Osteocyte (in vitro differentiated cells): Measurements from ENCODE around the gene ARID5A. TPM values are rescaled to one million over a fixed set of nuclear protein-coding genes. Genes with fewer than 3 reads are reported as not detected.
A peak's percentile ranks its signal among the peaks of the same experiment; 100 is the strongest.

ENCODE experiments used
- DNase-seq: peaks from one replicate; pipeline ENCODE4 v3.0.0; 2021; ENCODE audit warnings: mixed read lengths; ENCODE audit not compliant: unreplicated experiment; ENCODE audit errors: extremely low spot score
- H3K27ac Mint-ChIP-seq: one replicate; pipeline ENCODE4 v1.8.0; 2021; ENCODE audit warnings: mild to moderate bottlenecking, mixed read lengths; ENCODE audit not compliant: unreplicated experiment
- H3K27me3 Mint-ChIP-seq: one replicate; pipeline ENCODE4 v1.8.0; 2021; ENCODE audit warnings: mixed read lengths; ENCODE audit not compliant: unreplicated experiment
- H3K36me3 Mint-ChIP-seq: one replicate; pipeline ENCODE4 v1.8.0; 2021; ENCODE audit warnings: mixed read lengths; ENCODE audit not compliant: unreplicated experiment
- H3K4me1 Mint-ChIP-seq: one replicate; pipeline ENCODE4 v1.8.0; 2021; ENCODE audit warnings: mixed read lengths; ENCODE audit not compliant: unreplicated experiment
- H3K4me3 Mint-ChIP-seq: one replicate; pipeline ENCODE4 v1.8.0; 2021; ENCODE audit warnings: mild to moderate bottlenecking, moderate library complexity, mixed read lengths; ENCODE audit not compliant: unreplicated experiment
- H3K9me3 Mint-ChIP-seq: one replicate; pipeline ENCODE4 v1.8.0; 2021; ENCODE audit warnings: mixed read lengths; ENCODE audit not compliant: unreplicated experiment
- total RNA-seq: library from RNA; stranded (reverse); gene quantifications from 2 replicates; pipeline ENCODE4 v1.2.1, GENCODE V29; 2021
- TF ChIP-seq, protein P1 (sequence below): fragments of 200-600 bp; sonication (generic); IDR thresholded peaks from 2 replicates; pipeline ENCODE4 v1.5.0; 2021; ENCODE audit warnings: antibody characterized with exemption, mild to moderate bottlenecking, moderate library complexity

Gene ARID5A
- total RNA-seq, 1 donor from 2014 or later, result 25.9 TPM

DNA sequence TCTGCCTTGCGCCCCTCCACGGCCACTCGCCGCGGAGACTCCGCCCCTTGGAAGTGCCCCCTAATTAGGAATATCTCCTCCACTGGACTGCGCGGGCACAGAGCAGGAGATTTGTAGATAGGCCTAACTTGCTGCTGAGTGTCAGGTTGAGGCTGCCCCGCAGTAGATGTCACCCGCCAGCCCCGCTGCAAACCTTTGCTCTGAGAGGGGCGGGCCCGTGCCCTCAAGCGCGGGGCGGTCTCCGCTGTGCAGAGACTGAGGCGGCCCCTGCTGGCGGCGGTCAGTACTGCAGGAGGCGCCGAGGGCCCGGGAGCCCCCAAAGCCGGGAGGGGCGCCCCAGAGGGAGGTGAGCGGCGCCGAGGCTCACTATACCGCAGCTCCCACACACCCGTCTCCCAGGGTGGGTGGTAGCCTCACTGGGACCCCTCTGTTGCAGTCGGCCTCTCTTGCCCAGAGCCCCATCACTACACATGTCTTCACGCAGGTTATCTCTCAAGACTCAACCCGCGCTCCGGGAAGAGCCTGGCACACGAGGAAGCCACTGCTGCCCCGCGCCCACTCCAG lies 28.5 kb upstream of the ARID5A start:
- H3K27ac Mint-ChIP-seq, result no peak overlapping the region
- H3K36me3 Mint-ChIP-seq, result no peaks in the 10 kb centered on the region
- H3K27me3 Mint-ChIP-seq, result peaks cover 21% of the 10 kb centered on the region
- TF ChIP-seq, protein P1, sequence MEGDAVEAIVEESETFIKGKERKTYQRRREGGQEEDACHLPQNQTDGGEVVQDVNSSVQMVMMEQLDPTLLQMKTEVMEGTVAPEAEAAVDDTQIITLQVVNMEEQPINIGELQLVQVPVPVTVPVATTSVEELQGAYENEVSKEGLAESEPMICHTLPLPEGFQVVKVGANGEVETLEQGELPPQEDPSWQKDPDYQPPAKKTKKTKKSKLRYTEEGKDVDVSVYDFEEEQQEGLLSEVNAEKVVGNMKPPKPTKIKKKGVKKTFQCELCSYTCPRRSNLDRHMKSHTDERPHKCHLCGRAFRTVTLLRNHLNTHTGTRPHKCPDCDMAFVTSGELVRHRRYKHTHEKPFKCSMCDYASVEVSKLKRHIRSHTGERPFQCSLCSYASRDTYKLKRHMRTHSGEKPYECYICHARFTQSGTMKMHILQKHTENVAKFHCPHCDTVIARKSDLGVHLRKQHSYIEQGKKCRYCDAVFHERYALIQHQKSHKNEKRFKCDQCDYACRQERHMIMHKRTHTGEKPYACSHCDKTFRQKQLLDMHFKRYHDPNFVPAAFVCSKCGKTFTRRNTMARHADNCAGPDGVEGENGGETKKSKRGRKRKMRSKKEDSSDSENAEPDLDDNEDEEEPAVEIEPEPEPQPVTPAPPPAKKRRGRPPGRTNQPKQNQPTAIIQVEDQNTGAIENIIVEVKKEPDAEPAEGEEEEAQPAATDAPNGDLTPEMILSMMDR, result peak; percentile 92
- no peak overlapping the region for H3K4me3 Mint-ChIP-seq
- H3K9me3 Mint-ChIP-seq, result no peaks in the 10 kb centered on the region
- peaks cover 10% of the 10 kb centered on the region for H3K4me1 Mint-ChIP-seq
- DNase-seq, result peak; percentile 91

- Mint-ChIP-seq H3K27ac (no peak overlapping the region), H3K27me3 (peaks cover 21% of the 10 kb centered on the region), H3K9me3 (no peaks in the 10 kb centered on the region), H3K4me3 (no peak overlapping the region), H3K4me1 (peaks cover 10% of the 10 kb centered on the region), H3K36me3 (no peaks in the 10 kb centered on the region)
- DNase-seq, result peak; percentile 80
- TF ChIP-seq, protein P1, result no peak
These were observed 27.9 kb upstream of the ARID5A start for GRCh38 chr2:96508521-96509113.

GRCh38 chr2:96509114-96509846 lies 27.3 kb upstream of the ARID5A start:
- peaks cover 21% of the 10 kb centered on the region for H3K27me3 Mint-ChIP-seq
- H3K4me1 Mint-ChIP-seq, result peaks cover 10% of the 10 kb centered on the region
- no peak overlapping the region for H3K27ac Mint-ChIP-seq
- TF ChIP-seq, protein P1, result peak; percentile 96
- DNase-seq, result peak; percentile 94
- H3K36me3 Mint-ChIP-seq, result no peaks in the 10 kb centered on the region
- no peak overlapping the region for H3K4me3 Mint-ChIP-seq
- no peaks in the 10 kb centered on the region for H3K9me3 Mint-ChIP-seq

- no peak overlapping the region for H3K27ac Mint-ChIP-seq
- DNase-seq, result no peak
- no peak overlapping the region for H3K4me3 Mint-ChIP-seq
- no peaks in the 10 kb centered on the region for H3K36me3 Mint-ChIP-seq
- no peaks in the 10 kb centered on the region for H3K9me3 Mint-ChIP-seq
- H3K4me1 Mint-ChIP-seq, result peaks cover 10% of the 10 kb centered on the region
- TF ChIP-seq, protein P1, result no peak
- H3K27me3 Mint-ChIP-seq, result peaks cover 26% of the 10 kb centered on the region
These were observed 26.7 kb upstream of the ARID5A start for GRCh38 chr2:96509847-96510230.

DNA sequence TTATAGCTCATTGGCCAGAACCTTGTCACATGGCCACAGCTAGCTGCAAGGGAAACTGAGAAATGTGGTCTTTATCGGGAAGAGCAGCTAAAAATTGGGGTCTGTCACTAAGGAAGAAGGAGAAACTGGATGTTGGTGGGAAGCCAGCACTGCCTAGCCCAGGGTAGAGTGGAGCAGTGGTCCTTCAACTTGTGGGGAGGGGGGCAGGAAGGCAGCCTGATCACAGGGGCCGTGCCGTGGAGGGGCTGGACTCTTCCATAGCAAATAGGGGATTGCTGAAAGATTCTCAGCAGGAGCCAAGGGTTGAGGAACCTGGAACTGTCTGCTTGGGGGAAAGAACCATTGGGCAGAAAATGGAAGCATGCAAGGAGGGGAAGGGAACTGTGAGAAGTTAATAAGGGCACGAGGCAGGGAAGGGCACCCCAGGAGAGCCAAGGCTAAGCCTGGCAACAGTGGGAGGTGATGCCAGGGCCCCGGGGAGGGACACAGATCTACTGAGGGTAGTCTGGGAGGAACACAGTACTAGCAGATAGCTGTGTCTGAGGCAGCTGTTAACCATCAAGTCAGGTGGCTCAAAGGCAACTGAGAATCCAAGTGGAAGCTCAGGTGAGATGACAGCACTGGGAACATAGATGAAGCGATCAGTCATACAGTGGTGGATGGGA lies 25.5 kb upstream of the ARID5A start:
- H3K27ac Mint-ChIP-seq, result no peak overlapping the region
- TF ChIP-seq, protein P1, result no peak
- H3K4me1 Mint-ChIP-seq, result peaks cover 5% of the 10 kb centered on the region
- peak; percentile 63 for DNase-seq
- no peaks in the 10 kb centered on the region for H3K9me3 Mint-ChIP-seq
- H3K36me3 Mint-ChIP-seq, result no peaks in the 10 kb centered on the region
- peaks cover 33% of the 10 kb centered on the region for H3K27me3 Mint-ChIP-seq
- no peak overlapping the region for H3K4me3 Mint-ChIP-seq
